Endothelial cell of umbilical vein (primary cell): ENCODE data around the gene MACROD2. TPM values are rescaled to one million over a fixed set of nuclear protein-coding genes. Genes with fewer than 3 reads are reported as not detected.

Experiments
- BruUV-seq: library from RNA; stranded (reverse); fragments of 400-500 nt; replicated peaks from 2 replicates; lab custom pipeline; 2021; lab: Mats Ljungman, UMichigan
- CTCF ChIA-PET: fragments of 300-600, 350-600 bp; sonication (Branson Sonifier 250); formaldehyde crosslinking; loops from one replicate; lab custom pipeline; 2021; ENCODE audit warnings: antibody characterized with exemption, inconsistent platforms; lab: Charles Lee
- POLR2A ChIA-PET: fragments of 300-600, 350-600 bp; sonication (Branson Sonifier 250); formaldehyde crosslinking; loops from one replicate; lab custom pipeline; 2021; ENCODE audit warnings: antibody characterized with exemption, inconsistent platforms; lab: Charles Lee
- DNase-seq: peaks from one replicate; pipeline ENCODE4 v3.0.0-alpha.2; 2011; ENCODE audit warnings: low read depth, low spot score
- FAIRE-seq: peaks from 2 replicates; lab custom pipeline; 2011; peaks lifted over from hg19 to GRCh38; lab: Jason Lieb, UNC
- H2AFZ ChIP-seq: 2 replicates; pipeline ENCODE4 v1.6.0; 2012; ENCODE audit warnings: low read depth, low read length, control low read depth, inconsistent platforms
- H3K27ac ChIP-seq: 2 replicates; pipeline ENCODE4 v1.5.1; 2011; ENCODE audit warnings: low read depth, mild to moderate bottlenecking, control low read depth, low read length, moderate library complexity; ENCODE audit not compliant: insufficient read depth
- H3K27me3 ChIP-seq, 2 experiments: 2 replicates each; pipeline versions ENCODE4 v1.6.0 to v1.6.1; 2011; ENCODE audit warnings: low read length in 2 of 2, mixed read lengths in 1 of 2; ENCODE audit not compliant: control insufficient read depth in 2 of 2, insufficient read depth in 2 of 2
- H3K36me3 ChIP-seq, 2 experiments: 2 replicates in 1 of 2; 3 replicates in 1 of 2; pipeline ENCODE4 v1.5.1; 2011; ENCODE audit warnings: low read length in 2 of 2, mild to moderate bottlenecking in 1 of 2, moderate library complexity in 1 of 2; ENCODE audit not compliant: control insufficient read depth in 2 of 2, insufficient read depth in 2 of 2; ENCODE audit errors: extremely low read depth in 1 of 2
- H3K4me1 ChIP-seq: 3 replicates; pipeline ENCODE4 v1.5.1; 2011; ENCODE audit warnings: mild to moderate bottlenecking, low read length; ENCODE audit not compliant: control insufficient read depth, insufficient read depth; ENCODE audit errors: extremely low read depth
- H3K4me2 ChIP-seq: 2 replicates; pipeline ENCODE4 v1.6.1; 2011; ENCODE audit warnings: low read length, control low read depth, mixed read lengths; ENCODE audit not compliant: insufficient read depth
- H3K4me3 ChIP-seq, 3 experiments: fragments of 200-600 bp in 1 of 3; sonication (generic), shearing (Covaris generic) in 1 of 3; replicated peaks in 1 of 3; 2 replicates each; pipeline ENCODE4 v1.5.1; 2011 to 2016; ENCODE audit warnings: control low read depth in 3 of 3, low read length in 3 of 3, mild to moderate bottlenecking in 2 of 3, inconsistent platforms in 1 of 3, low read depth in 1 of 3, moderate library complexity in 1 of 3; ENCODE audit not compliant: insufficient read depth in 1 of 3
- H3K79me2 ChIP-seq: 2 replicates; pipeline ENCODE4 v1.6.0; 2012; ENCODE audit warnings: low read length, inconsistent platforms; ENCODE audit not compliant: control insufficient read depth, insufficient read depth
- H3K9ac ChIP-seq: replicated peaks from 2 replicates; pipeline ENCODE3; 2011; ENCODE audit warnings: low read length, control low read depth; ENCODE audit not compliant: insufficient read depth; ENCODE audit errors: extremely low read depth
- H3K9me1 ChIP-seq: replicated peaks from 3 replicates; pipeline ENCODE4 v1.6.0; 2011; ENCODE audit warnings: mild to moderate bottlenecking, low read length; ENCODE audit not compliant: control insufficient read depth, insufficient read depth; ENCODE audit errors: extremely low read depth
- H3K9me3 ChIP-seq: replicated peaks from 2 replicates; pipeline ENCODE4 v1.5.1; 2012; ENCODE audit warnings: low read length, inconsistent platforms; ENCODE audit not compliant: control insufficient read depth, insufficient read depth
- H4K20me1 ChIP-seq: replicated peaks from 2 replicates; pipeline ENCODE3; 2011; ENCODE audit warnings: mild to moderate bottlenecking, low read length; ENCODE audit not compliant: control insufficient read depth, insufficient read depth; ENCODE audit errors: extremely low read depth
- CTCF ChIP-seq, 2 donors: IDR thresholded peaks; 1 replicate in 1 of 2; 2 replicates in 1 of 2; pipeline ENCODE4 v1.5.1; 2011; ENCODE audit warnings: low read length in 2 of 2, mild to moderate bottlenecking in 2 of 2, moderate library complexity in 2 of 2, control low read depth in 1 of 2, inconsistent platforms in 1 of 2, low read depth in 1 of 2; ENCODE audit not compliant: insufficient read depth in 1 of 2; ENCODE audit errors: extremely low read depth in 1 of 2
- EZH2 ChIP-seq: IDR thresholded peaks from 2 replicates; pipeline ENCODE4 v1.6.1; 2012; ENCODE audit warnings: borderline replicate concordance, low read depth, mild to moderate bottlenecking, moderate library complexity, low read length, inconsistent platforms; ENCODE audit not compliant: severe bottlenecking
- FOS ChIP-seq: IDR thresholded peaks from 2 replicates; pipeline ENCODE4 v1.6.1; 2011; ENCODE audit warnings: mild to moderate bottlenecking, low read length, moderate library complexity, borderline replicate concordance; ENCODE audit not compliant: insufficient read depth
- GATA2 ChIP-seq: IDR thresholded peaks from 2 replicates; pipeline ENCODE4 v1.7.0; 2011; ENCODE audit warnings: low read depth, mild to moderate bottlenecking, moderate library complexity, mixed read lengths, low read length; ENCODE audit not compliant: insufficient read length, insufficient read depth
- JUN ChIP-seq: IDR thresholded peaks from 2 replicates; pipeline ENCODE4 v1.6.1; 2011; ENCODE audit warnings: borderline replicate concordance, low read depth; ENCODE audit not compliant: insufficient read length, insufficient read depth
- MAX ChIP-seq: IDR thresholded peaks from 2 replicates; pipeline ENCODE4 v1.6.1; 2011; ENCODE audit not compliant: insufficient read depth, insufficient read length
- MYC ChIP-seq: IDR thresholded peaks from one replicate; pipeline ENCODE4 v1.6.1; 2011; ENCODE audit warnings: mild to moderate bottlenecking, low read depth, low read length
- POLR2A ChIP-seq: IDR thresholded peaks from 2 replicates; pipeline ENCODE4 v1.6.1; 2012; ENCODE audit warnings: low read depth, mild to moderate bottlenecking, control low read depth, low read length
- POLR2AphosphoS5 ChIP-seq: IDR thresholded peaks from 2 replicates; pipeline ENCODE4 v1.6.1; 2012; ENCODE audit warnings: low read depth, mild to moderate bottlenecking, control low read depth, low read length, moderate library complexity; ENCODE audit not compliant: insufficient read depth
- dilution Hi-C: fragments of 300-500 bp; cut with MboI; formaldehyde crosslinking; loops from one replicate; pipeline ENCODE4 v1.15.0; 2019; ENCODE audit warnings: low sequenced_read_pairs; ENCODE audit not compliant: extremely low pct_ligation_motif_present
- intact Hi-C: fragments of 100-400 bp; cut with micrococcal nuclease; formaldehyde crosslinking; loops from one replicate; pipeline ENCODE4 v1.10.0; 2022
- polyA plus RNA-seq, 4 experiments: library from polyadenylated mRNA; depleted of rRNA in 3 of 4; stranded (reverse) in 3 of 4; unstranded in 1 of 4; fragments of >200 nt; gene quantifications; 2 replicates each; pipeline versions ENCODE4 v1.2.1 to v1.2.3, GENCODE V29; 2011 to 2012; ENCODE audit warnings: missing spikeins in 1 of 4
- total RNA-seq: library from RNA; stranded (reverse); gene quantifications from 2 replicates; pipeline ENCODE4 v1.2.3, GENCODE V29; 2021

MACROD2 gene
- total and polyA plus RNA-seq, 2 donors (not counting 3 experiments of a cell fraction or from before 2014, with no cell fraction given): 0.11 to 0.73 TPM

- no peak overlapping the region for H3K27ac ChIP-seq
- no peaks in the 10 kb centered on the region for H3K9me3 ChIP-seq
- no peak overlapping the region for H3K4me2 ChIP-seq
- intact Hi-C loops: no loop called here
- no peaks in the 10 kb centered on the region for H3K27me3 ChIP-seq
- no peaks in the 10 kb centered on the region for H3K4me1 ChIP-seq
- no peak for TF ChIP-seq POLR2A
- no peak for TF ChIP-seq EZH2
- TF ChIP-seq MAX: no peak
- no peak for TF ChIP-seq CTCF (IDR thresholded peaks at IDR 0.05; ENCODE audit: extremely low read depth in 1 of 2, insufficient read depth in 1 of 2, low read depth in 1 of 2, low read length in 2 of 2)
- no peak for TF ChIP-seq GATA2
- no peak for TF ChIP-seq FOS
- TF ChIP-seq MYC: no peak
- TF ChIP-seq JUN: no peak
- TF ChIP-seq POLR2AphosphoS5: no peak
- no peaks in the 10 kb centered on the region for H3K36me3 ChIP-seq
- no peaks in the 10 kb centered on the region for H4K20me1 ChIP-seq
- H3K9me1 ChIP-seq: no peaks in the 10 kb centered on the region
- POLR2A ChIA-PET: no interaction called here
- dilution Hi-C loops: no loop called here
- no peaks in the 10 kb centered on the region for H3K79me2 ChIP-seq
- no peak overlapping the region for H3K4me3 ChIP-seq
- CTCF ChIA-PET: no interaction called here
- no TSS peak for BruUV-seq
- no peak overlapping the region for H2AFZ ChIP-seq
- no peak for DNase-seq
- no peak overlapping the region for H3K9ac ChIP-seq
- FAIRE-seq: no peak
These were observed 264.4 kb downstream of the MACROD2 start for GRCh38 chr20:14259689-14260088.
